GM12878 (cell line): Measurements from ENCODE around the gene PGAM2. TPM values are rescaled to one million over a fixed set of nuclear protein-coding genes. Genes with fewer than 3 reads are reported as not detected.
A peak's percentile ranks its signal among the peaks of the same experiment; 100 is the strongest.

Experiments used
- ETV6 ChIP-seq, 2 experiments: fragments of 450-650 bp in 1 of 2; IDR thresholded peaks in 1 of 2; conservative IDR thresholded peaks in 1 of 2; 2 replicates each; pipeline ENCODE4 v1.6.1; 2014; ENCODE audit warnings: antibody characterized with exemption in 1 of 2, borderline replicate concordance in 1 of 2, low read depth in 1 of 2, mild to moderate bottlenecking in 1 of 2, moderate library complexity in 1 of 2
- HDAC6 ChIP-seq: fragments of 200-600 bp; sonication (generic); IDR thresholded peaks from one replicate; pipeline ENCODE4 v1.8.0; 2017; ENCODE audit warnings: antibody characterized with exemption; ENCODE audit not compliant: unreplicated experiment
- KLF5 ChIP-seq: fragments of 450-650 bp; IDR thresholded peaks from 2 replicates; pipeline ENCODE4 v1.6.1; 2014; ENCODE audit warnings: mild to moderate bottlenecking; ENCODE audit not compliant: partially characterized antibody
- LARP7 ChIP-seq: fragments of 450-650 bp; IDR thresholded peaks from 2 replicates; pipeline ENCODE4 v1.6.1; 2017; ENCODE audit warnings: mild to moderate bottlenecking
- MEF2B ChIP-seq: fragments of 450-650 bp; IDR thresholded peaks from 2 replicates; pipeline ENCODE4 v1.6.1; 2018; ENCODE audit warnings: mild to moderate bottlenecking, moderate library complexity; ENCODE audit not compliant: partially characterized antibody, poor library complexity, severe bottlenecking
- NR2F1 ChIP-seq: fragments of 450-650 bp; conservative IDR thresholded peaks from 2 replicates; pipeline ENCODE4 v1.6.1; 2017; ENCODE audit warnings: mild to moderate bottlenecking
- POLR2A ChIP-seq: IDR thresholded peaks from 2 replicates; pipeline ENCODE4 v1.6.1; 2011; ENCODE audit warnings: low read depth, mild to moderate bottlenecking, low read length
- RAD21 ChIP-seq: IDR thresholded peaks from 2 replicates; pipeline ENCODE4 v1.6.1; 2011; ENCODE audit warnings: mild to moderate bottlenecking, low read depth, low read length, moderate library complexity; ENCODE audit not compliant: insufficient read depth
- RFX5 ChIP-seq: IDR thresholded peaks from 2 replicates; pipeline ENCODE4 v1.6.1; 2011; ENCODE audit warnings: low read depth, low read length, improper control_type of control experiment
- STAT1 ChIP-seq: fragments of 450-650 bp; conservative IDR thresholded peaks from 2 replicates; pipeline ENCODE4 v1.6.1; 2014; ENCODE audit warnings: antibody characterized with exemption, mild to moderate bottlenecking
- TCF3 ChIP-seq: IDR thresholded peaks from 2 replicates; pipeline ENCODE4 v1.6.1; 2012; ENCODE audit warnings: low read depth, mild to moderate bottlenecking, low read length, borderline replicate concordance; ENCODE audit not compliant: insufficient read depth
- polyA plus RNA-seq, 11 experiments: library from polyadenylated mRNA; depleted of rRNA in 4 of 11; unstranded in 6 of 11; stranded (reverse) in 5 of 11; fragments of >200 nt; fragmentation: Nextera tagmentation in 4 of 11; fragmentation: Illumina TruSeq in 1 of 11; extraction: Ambion mirVana in 4 of 11; extraction: Trizol in 1 of 11; gene quantifications; 1 replicate in 1 of 11; 2 replicates in 10 of 11; pipeline versions ENCODE4 v1.2.1 to v1.2.3, GENCODE V29; 2011 to 2016; ENCODE audit warnings: inconsistent platforms in 2 of 11, missing spikeins in 2 of 11, low read depth in 1 of 11
- total RNA-seq, 4 experiments: library from RNA; depleted of rRNA in 3 of 4; stranded (reverse); fragments of >200 nt in 3 of 4; fragmentation: Illumina TruSeq in 1 of 4; extraction: Trizol in 1 of 4; gene quantifications; 2 replicates each; pipeline versions ENCODE4 v1.2.1 to v1.2.3, GENCODE V29; 2013 to 2021
- TF ChIP-seq, protein P1 (sequence below): IDR thresholded peaks from 2 replicates; pipeline ENCODE4 v1.6.1; 2011; ENCODE audit warnings: mild to moderate bottlenecking, low read depth, low read length, moderate library complexity; ENCODE audit not compliant: insufficient replicate concordance
- TF ChIP-seq, protein P2 (sequence below): fragments of 450-650 bp; IDR thresholded peaks from 2 replicates; pipeline ENCODE4 v1.6.1; 2016; ENCODE audit warnings: mild to moderate bottlenecking
- TF ChIP-seq, protein P3 (sequence below): fragments of 450-650 bp; formaldehyde crosslinking; IDR thresholded peaks from 2 replicates; pipeline ENCODE4 v1.5.0; 2022; ENCODE audit warnings: mild to moderate bottlenecking, missing genetic modification characterization

Gene PGAM2
- total and polyA plus RNA-seq, 10 of the 15 experiments (the other 5 are each of a cell fraction or from before 2014, with no cell fraction given) = not detected

DNA sequence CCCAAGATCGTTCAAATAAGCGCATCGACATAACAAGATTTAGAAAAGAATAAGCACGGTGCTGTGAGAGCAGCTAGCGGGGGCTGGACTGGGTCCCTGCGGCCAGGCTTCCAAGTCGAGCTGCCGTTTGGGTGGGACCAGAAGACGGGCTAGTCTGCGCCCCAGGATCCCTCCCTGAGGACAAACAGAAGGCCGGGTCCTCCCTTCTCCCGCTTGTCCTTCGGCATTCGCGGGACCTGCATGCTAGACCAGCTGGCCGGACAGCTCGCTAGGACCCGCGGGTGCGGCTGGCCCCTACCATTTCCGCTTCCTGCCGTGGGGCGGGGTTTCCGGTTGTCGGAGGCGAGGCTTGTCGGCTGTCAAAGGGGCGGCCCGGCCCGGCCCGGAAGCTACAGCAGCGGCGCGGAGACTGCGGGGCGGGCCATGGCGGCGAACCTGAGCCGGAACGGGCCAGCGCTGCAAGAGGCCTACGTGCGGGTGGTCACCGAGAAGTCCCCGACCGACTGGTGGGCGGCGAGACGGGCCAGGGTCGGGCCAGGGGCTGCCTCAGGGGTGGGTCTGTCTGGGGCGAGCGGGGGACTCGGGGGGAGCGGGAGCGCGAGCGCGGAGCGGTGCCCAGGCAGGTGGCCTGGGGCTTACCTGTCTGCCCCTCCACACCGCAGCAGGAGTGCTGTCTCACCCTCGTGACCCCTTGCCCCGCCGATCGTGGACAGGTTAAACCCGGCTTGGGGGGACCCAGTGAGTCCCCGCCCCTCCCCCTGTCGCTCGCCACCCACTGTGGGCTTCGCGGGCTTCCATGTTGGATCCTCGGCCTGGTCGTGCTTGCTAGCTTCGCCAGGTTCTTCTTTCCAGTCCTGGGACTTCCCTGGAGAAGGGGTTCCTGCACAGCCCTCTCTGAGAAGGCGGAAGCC, 20.8 kb downstream of the PGAM2 start, which contains the start of gene DBNL (continued):
- TF ChIP-seq, protein P1, sequence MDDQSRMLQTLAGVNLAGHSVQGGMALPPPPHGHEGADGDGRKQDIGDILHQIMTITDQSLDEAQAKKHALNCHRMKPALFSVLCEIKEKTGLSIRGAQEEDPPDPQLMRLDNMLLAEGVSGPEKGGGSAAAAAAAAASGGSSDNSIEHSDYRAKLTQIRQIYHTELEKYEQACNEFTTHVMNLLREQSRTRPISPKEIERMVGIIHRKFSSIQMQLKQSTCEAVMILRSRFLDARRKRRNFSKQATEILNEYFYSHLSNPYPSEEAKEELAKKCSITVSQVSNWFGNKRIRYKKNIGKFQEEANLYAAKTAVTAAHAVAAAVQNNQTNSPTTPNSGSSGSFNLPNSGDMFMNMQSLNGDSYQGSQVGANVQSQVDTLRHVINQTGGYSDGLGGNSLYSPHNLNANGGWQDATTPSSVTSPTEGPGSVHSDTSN = peak; percentile 37
- TF ChIP-seq RAD21 = no peak
- TF ChIP-seq TCF3 = peak; percentile 82
- TF ChIP-seq RFX5 = peak; percentile 34; the same call in 1 of the 2 replicates
- no peak for TF ChIP-seq STAT1
- TF ChIP-seq, protein P2, sequence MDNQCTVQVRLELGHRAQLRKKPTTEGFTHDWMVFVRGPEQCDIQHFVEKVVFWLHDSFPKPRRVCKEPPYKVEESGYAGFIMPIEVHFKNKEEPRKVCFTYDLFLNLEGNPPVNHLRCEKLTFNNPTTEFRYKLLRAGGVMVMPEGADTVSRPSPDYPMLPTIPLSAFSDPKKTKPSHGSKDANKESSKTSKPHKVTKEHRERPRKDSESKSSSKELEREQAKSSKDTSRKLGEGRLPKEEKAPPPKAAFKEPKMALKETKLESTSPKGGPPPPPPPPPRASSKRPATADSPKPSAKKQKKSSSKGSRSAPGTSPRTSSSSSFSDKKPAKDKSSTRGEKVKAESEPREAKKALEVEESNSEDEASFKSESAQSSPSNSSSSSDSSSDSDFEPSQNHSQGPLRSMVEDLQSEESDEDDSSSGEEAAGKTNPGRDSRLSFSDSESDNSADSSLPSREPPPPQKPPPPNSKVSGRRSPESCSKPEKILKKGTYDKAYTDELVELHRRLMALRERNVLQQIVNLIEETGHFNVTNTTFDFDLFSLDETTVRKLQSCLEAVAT = peak; percentile 78
- 0 out of 2 replicates have a peak, but pooled peaks have one; percentile 51 for TF ChIP-seq NR2F1
- no peak for TF ChIP-seq KLF5
- peak; percentile 8 for TF ChIP-seq MEF2B
- TF ChIP-seq HDAC6 = no peak
- peak; percentile 97 for TF ChIP-seq POLR2A
- TF ChIP-seq LARP7 = 0 out of 2 replicates have a peak, but pooled peaks have one; percentile 47
- TF ChIP-seq, protein P3, sequence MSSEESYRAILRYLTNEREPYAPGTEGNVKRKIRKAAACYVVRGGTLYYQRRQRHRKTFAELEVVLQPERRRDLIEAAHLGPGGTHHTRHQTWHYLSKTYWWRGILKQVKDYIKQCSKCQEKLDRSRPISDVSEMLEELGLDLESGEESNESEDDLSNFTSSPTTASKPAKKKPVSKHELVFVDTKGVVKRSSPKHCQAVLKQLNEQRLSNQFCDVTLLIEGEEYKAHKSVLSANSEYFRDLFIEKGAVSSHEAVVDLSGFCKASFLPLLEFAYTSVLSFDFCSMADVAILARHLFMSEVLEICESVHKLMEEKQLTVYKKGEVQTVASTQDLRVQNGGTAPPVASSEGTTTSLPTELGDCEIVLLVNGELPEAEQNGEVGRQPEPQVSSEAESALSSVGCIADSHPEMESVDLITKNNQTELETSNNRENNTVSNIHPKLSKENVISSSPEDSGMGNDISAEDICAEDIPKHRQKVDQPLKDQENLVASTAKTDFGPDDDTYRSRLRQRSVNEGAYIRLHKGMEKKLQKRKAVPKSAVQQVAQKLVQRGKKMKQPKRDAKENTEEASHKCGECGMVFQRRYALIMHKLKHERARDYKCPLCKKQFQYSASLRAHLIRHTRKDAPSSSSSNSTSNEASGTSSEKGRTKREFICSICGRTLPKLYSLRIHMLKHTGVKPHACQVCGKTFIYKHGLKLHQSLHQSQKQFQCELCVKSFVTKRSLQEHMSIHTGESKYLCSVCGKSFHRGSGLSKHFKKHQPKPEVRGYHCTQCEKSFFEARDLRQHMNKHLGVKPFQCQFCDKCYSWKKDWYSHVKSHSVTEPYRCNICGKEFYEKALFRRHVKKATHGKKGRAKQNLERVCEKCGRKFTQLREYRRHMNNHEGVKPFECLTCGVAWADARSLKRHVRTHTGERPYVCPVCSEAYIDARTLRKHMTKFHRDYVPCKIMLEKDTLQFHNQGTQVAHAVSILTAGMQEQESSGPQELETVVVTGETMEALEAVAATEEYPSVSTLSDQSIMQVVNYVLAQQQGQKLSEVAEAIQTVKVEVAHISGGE (CRISPR knock-in tag) = peak; percentile 71
- TF ChIP-seq ETV6 (conservative IDR thresholded peaks at IDR 0.05 in 1 of 2, IDR thresholded peaks at IDR 0.05 in 1 of 2; ENCODE audit: borderline replicate concordance in 1 of 2, low read depth in 1 of 2) = peak in 1 of 2 experiments; percentile 81; a peak in 2 of 4 replicates
